GM19468 (cell line): ENCODE results near the gene TMEM82.

Source experiments
- ATAC-seq: cut with Tn5 transposase; IDR thresholded peaks from one replicate; pipeline ENCODE4 v1.9.1; 2021; ENCODE audit warnings: mild to moderate bottlenecking, moderate library complexity, moderate number of reproducible peaks; ENCODE audit not compliant: unreplicated experiment; ENCODE audit errors: extremely low read depth

TMEM82 gene

DNA sequence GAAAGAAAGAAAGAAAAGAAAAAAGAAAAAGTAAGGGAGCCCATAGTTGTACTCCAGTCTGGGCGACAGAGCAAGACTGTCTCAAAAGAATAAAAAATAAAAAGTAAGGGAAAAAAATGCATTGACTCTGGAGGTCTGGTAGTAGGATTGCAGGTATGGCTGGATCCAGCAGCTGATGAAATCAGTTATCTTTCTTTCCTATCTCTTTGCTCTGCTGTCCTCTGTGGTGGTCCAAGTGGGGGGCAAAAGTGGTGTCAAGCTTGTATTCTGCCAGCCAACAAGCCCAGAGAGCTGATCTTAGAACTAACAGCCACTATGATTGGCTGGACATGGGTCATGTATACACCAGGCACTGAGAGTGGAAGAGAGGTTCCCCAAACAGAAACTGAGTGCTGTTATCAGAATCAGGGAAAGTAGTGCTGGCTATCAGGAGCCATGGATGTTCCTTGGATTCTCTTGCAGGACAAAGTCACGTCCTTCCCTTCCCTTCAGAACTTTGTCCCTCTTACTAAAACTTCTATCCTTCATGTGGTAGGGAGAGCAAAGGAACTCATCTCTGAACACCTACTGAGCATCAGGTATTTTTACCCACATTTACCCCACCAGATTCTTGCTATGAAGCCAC, 12.8 kb downstream of the TMEM82 start:
- ATAC-seq, result no peak

DNA sequence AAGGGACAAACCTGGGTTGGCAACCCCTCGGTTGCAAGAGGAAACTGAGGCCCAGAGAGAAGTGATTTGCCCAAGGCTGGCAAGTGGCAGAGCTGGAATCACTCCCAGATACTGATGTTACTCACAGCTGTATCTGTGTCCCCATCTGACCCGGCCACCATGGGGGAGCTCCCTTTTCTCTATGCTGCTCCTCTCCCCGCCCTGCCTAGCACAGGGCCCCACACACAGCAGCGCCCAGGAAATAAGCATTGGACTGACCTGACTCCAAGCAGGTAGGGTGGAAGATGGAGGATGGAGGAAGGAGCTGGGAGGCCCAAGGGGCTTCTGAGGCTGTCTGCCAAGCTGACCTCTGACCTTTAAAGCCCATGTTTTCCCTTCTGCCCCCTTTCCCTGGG, 13.3 kb downstream of the TMEM82 start:
- no peak for ATAC-seq

DNA sequence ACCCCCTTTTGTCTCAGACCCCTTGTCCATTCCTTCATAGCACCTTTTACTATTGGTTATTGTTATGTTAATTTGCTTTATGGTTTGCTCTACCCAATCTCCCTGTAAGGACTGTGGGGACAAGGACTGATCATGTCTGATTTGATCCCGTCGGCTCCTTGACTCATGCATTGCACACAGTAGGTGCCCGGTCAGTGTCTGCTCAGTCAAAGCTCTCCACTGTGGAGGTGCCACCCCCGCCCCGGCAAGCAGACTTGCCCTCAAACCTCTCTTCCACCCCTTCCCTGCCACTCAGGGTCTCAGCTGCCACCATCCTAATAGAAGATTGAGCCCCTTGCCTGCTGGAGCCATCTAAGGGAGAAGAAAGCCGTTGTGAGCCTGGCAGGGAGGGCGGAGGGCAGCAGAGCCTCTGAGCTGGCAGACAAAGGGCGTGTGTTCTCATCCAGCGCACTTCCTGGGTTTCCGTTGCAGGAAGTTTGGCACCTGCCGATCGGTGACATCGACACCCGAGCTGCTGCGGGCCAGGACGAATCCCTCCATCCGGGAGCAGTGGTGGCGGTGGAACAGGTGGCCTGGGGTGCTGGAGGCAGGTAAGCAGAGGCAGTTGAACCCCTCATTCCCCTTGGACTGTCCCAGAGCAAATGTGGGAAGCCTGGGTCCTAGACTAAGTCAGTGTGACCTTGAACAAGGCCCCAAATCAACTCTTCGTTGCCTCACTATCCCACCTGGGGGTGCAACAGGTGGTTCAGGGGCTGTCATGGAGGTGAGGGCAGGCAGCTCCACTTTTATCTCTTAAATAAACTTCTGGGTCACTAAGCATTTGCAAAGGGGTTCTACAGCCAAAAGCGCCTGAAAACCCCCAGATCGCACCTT, 14.1 kb downstream of the TMEM82 start:
- ATAC-seq, result no peak

DNA sequence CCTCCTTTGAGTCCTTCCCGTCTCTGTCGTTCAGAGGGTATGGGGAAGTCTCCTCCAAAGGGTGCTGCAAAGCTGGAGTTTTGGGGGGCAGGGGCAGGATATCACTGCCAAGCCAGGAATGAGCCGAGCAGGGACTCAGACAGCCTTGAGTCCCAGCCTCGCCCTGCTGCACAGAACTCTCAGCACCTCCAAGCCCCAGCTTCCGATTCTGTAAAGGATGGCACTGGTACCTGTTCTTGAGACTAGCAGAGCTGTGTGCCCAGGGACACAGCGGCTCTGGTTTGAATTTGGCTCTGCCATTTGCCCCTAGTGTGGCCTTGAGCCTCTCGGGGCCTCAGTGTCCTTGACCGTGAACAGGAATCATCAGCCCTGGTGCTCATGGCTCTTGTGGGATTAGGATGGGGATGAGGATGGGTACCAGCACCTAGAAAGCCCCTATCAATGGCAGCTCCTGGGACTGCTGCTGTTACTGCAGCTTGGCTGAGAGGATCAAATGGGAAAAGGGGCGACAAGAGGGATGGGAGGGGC, 14.8 kb downstream of the TMEM82 start:
- ATAC-seq, result no peak

DNA sequence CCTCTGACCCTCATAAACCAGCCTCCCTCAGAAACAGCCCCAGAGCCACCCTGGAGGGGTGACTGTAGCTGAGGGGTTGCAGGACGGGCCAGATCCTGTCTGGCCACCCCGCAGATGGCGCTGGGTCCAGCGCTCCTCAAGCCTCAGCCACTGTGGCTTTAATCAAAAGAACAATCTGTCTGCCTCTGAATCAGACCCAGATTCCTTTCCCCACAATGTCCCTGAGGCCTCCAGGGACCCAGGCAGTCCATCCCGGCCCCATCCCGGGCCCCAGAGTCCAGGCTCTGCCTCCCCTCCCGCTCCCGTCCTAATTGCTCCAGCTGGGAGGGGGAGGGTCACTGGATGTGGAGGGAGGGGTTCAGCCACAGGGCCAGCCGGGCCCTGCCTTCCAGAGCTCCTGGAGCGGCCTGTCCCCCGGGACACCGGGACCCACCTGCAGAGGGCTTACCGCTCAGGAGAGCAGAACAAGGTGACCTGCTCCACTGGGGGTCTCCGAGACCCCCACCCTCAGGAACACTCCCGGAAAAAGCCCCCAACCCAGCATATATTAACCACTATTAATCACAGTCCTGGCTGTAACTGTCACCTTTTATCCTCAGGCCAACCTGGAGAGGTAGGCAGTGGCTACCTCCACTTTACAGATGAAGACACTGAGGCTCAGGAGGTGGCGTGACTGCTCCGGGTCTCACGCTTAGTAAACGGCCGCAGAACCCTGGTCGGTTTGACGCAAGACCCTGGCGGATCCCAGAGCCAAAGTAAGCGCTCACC, 15.5 kb downstream of the TMEM82 start:
- no peak for ATAC-seq

DNA sequence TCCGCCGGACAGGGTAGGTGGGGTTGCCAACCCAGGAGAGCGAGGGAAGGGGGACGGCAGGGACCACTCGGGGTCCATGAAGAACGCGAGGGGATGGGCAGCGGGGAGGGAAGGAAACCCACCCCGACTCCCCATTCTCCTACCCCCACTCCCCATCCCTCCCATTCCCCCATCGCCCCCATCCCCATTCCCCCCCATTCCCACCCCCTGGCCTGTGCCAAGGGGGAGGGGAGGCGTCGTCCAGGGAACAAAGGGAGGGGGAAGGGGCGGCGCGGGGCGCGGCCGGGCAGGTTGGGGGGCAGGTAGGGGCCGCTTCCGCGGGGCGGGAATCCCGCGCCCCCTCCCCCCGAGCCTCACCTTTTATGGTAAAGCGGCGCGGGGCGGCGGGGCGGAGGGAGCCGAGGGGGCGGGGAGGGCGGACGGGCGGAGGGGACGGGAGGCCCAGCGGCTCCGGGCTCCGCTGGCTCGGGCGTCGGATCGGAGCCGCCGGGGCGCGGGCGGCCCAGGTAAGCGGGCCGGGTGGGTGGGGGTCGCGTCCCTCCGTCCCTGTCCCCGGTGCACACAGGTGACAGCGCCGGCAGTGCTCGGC, 16.1 kb downstream of the TMEM82 start, which contains the start of gene FBLIM1:
FBLIM1 (plus strand) TSS at position 453 of the 589 bp plus-strand sequence. CDS start 6,189 bp downstream, outside the sequence.
- ATAC-seq, result no peak

DNA sequence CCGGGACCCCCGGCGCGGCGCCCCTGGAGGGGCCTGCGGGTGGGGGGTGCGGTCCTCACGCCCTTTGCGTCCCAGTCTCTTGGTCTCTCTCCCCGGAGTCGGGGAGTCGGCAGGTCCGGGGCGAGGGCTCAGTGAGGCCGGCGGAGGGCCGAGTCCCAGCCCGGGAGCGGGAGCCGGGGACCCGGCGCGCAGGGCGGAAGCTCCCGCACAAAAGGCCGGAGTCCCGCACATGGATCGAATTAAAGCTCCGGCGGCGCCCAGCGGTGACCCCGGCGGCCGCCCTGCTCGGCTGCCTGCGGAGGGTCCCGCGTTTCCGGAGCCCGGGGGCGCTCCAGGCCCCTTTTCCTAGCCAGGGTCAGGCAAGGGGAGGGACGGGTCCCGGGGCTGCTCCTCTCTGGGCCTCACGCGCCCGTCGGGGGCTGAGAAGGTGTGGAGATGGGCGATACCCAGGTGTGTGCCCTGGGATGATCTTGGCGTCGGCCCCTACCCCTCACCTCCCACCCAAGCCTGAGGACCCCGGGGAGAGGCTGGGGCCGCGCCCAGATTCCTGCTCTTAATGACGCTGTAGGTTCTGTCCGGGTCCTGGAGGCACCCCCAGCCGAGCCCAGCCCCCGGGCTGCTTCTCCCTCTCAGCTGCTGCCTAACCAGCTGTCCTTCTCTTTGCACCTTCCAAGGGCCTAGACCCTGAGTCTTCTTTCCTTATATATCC, 16.8 kb downstream of the TMEM82 start:
- ATAC-seq, result no peak

DNA sequence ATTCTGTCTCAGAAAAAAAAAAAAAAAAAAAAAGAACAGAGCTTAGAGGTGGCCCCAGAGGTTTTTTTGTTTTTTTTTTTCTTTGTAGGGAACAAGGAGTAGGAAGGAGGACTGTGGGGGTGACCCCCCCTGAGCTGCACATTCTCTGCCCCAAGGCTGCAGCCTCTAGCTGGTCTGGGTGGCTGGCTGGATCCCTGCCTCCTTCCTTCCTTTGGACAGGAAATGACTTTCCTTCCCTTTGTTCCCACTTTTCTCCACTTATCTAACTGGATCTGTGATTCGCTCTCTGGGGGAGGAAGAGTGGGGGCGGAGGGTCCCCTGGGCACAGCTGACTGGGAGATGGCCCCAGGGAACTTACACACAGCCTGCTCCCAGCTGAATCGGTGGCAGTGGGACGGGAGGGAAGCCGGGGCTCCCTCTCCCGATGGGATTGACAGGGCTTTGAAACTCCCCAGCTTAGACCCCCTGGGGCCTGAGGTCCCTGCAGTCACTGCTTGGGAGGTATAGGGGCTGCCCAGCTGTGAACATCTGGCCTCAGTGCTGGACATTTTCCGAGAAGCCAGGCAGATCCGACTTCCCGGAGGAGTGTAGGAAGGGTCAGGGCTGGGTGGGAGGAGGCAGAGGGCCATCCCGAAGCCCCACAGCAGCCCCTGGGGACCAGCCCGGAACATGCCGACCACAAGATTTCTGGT, 18.4 kb downstream of the TMEM82 start:
- ATAC-seq, result no peak

DNA sequence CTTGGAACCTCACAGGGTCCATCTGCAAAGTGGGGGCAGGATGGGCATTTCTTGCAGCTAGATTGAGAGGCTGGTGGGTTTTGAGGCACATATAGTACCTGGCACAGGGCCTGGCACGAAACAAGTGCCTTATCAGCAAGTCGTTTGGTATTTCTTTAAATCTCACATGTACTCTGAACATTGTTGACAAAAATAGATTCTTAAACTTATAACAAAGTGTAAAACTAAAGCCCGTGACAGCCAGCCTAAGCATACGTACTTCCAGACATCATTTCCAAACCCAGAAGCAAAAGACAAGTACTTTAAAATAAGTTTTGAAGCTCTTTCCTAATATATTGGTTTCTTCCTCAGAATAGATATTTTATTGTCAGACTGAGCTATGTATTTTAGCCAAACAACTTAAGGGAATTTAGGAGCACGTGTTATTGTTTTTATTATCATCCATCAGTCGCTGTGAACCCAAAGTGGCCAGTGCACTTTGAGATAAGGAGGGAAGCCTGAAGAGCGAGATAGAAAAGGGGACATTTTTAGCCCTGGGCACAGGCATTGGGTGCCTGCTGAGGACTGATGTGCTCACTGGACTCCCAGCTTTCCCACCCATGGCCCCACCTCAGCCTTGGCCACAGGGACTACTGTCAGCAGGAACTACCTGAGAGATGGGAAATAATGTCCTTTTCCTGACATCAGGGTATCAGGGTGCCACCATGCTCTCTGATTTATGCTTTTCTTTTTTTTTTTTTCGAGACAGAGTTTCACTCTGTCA, 19.2 kb downstream of the TMEM82 start:
- no peak for ATAC-seq

DNA sequence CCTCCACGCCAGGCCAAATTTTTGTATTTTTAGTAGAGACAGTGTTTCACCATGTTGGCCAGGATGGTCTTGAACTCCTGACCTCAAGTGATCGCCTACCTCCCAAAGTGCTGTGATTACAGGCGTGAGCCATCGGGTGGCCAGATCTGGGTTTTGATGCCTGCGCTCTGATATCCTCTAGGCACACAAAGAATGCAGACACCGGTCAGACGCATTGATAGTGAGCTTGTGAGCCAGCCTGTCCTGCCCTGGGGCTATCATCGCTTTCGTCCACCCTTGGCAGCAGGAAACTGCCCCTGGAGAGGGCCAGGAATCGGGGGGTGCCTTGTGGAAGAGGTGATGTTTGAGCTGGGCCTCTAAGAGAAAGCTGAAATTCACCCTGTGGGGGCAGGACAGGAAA, 20.2 kb downstream of the TMEM82 start:
- ATAC-seq, result no peak

DNA sequence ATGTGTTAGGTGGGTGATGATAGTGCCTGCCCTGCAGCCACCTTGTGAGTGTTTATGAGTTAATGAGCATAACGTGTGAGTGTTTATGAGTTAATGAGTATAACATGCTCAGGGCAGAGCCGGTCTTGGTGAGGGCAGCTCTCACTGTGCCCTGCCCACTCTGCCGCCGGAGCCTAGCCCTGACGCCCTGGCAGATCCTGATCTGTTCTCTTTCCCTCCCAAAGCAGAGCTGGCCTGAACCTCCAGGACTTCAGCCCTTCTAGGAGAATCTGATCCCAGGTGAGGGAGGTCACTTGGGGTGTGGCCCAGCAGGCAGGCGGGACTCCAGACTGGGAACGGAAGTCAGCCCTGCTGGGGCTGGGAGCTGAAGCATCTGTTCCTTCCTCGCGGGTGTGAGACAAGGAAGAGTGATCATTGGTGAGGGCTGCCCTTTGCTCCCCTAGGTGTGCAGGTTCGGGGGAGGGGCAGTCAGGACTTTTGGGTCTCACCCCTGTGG, 22.0 kb downstream of the TMEM82 start:
- ATAC-seq, result no peak

DNA sequence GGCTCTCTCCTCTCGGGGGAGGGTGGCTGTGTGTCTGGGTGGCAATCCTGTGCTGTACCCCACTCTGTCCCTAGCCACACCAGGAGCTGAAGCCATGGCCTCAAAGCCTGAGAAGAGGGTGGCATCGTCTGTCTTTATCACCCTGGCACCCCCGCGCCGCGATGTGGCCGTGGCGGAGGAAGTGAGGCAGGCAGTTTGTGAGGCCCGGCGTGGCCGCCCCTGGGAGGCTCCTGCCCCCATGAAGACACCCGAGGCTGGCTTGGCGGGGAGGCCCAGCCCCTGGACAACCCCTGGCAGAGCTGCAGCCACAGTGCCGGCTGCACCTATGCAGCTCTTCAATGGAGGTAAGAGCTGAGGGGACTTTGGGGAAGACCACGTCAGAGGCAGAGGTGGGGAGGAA, 22.6 kb downstream of the TMEM82 start:
- ATAC-seq, result no peak

DNA sequence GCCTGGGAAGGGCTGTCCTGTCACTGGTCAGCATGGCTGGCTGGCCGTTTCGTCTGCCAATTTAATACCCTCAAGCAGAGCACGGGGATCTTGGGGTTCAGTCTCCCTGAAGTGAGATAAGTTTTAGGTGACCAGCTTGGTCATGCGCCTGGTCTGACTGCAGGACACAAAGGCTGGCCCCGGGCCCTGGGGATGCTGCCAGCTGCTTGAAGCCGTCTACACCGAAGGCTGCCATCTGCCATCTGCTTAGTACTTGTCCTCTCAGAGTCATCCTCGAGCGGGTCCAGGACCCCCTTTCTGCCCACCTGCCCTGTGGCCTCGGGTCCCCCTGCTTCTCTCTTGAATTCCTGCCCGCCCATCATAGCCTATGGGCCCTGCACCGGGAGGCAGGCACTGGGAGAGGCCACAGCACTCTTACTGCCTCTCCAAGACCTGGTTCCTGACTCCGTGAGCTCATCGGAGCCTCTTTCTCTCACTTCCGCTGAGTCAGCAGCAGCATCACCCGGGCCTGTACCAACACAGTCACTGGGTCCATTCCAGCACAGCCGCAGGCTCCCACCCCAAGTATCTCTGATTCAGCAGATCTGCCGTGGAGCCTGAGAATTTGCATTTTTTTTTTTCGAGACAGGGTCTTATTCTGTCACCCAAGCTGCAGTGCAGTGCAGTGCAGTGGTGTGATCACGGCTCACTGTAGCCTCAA, 23.3 kb downstream of the TMEM82 start:
- ATAC-seq, result no peak

DNA sequence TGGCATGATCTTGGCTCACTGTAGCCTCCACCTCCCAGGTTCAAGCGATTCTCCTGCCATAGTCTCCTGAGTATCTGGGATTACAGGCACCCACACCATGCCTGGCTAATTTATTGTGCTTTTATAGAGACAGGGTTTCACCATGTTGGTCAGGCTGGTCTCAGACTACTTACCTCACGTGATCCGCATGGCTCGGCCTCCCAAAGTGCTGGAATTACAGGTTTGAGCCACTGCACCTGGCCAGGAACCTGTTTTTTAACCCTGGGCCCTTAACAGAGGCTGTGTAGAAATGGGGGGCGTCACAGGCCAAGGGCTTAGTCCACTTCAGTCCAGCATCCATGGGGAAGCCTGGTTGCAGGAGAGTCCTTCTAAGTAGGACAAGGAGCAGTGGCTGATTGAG, 25.6 kb downstream of the TMEM82 start:
- no peak for ATAC-seq

DNA sequence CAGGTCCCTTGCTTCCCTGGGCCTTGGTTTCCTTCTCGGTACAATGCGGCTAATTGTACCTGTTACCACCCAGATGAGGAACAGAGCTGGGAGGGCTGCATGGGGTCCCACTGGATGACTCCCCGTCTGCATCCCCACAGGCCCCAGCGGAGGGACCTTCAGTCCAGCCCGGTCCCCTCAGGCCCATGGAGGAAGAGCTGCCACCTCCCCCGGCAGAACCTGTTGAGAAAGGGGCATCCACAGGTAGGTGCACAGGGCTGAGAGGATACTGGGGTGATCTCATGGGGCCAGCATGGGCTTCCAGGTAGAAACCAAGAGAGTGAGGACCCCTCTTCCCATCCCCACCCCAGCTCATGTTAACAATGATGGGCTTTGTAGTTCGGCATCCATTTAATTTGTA, 26.1 kb downstream of the TMEM82 start:
- ATAC-seq, result no peak

DNA sequence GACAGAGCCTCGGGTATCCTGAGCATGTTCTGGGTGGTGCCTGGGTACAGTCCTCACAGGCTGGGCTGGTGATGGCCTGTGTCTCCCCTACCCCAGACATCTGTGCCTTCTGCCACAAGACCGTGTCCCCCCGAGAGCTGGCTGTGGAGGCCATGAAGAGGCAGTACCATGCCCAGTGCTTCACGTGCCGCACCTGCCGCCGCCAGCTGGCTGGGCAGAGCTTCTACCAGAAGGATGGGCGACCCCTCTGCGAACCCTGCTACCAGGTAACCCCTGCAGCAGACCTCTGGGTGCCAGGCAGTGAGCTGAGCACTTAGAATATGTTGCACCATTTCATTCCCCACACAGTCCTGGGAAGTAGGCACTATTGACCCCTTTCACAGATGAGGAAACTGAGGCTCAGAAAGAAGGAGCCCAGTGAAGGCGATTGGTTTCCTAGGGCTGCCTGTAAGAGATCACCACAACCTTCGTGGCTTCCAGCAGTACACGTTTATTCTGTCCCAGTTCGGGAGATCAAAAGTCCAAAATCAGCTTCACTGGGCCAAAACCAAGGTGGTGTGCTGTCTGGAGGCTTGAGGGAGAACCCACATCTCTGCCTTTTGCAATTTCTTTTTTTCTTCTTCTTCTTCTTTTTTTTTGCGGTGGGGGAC, 28.1 kb downstream of the TMEM82 start:
- no peak for ATAC-seq

DNA sequence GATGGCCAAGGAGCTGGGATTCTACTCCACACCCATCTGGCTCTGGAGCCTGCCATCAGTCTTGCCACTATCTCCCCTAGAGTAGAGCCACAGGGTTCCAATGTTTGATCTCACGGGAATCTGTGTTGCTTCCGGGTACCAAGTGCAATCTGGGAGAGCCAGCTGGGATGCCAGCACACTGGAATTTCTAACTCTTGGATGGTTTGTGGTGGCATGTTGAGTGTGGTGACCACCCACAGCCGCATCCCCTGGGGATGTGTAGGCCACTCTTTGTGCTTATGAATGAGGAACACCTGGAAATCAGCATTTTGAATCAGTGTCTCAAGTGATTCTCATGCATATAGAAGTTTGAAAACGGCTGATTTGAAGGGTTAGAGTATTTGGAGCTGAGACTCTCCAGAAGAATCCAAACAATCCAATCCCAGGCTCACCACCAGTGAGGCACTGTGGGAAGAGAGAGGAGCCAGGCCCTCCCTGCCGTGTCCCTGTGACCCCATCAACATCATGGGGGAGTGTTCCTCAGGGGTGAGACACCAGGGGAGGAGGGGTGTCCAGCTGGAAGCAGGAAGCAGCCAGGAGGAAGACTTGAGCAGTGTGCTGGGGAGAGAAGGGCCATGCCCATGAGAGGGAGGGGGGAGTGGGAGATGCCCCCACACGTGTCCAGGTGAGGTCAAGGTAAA, 29.7 kb downstream of the TMEM82 start:
- no peak for ATAC-seq
